Omental fat pad (tissue), 4 donors: ENCODE results near the gene MAML3. TPM values are rescaled to one million over a fixed set of nuclear protein-coding genes. Genes with fewer than 3 reads are reported as not detected.

Source experiments
- ATAC-seq: fragments of 150-250 bp; one replicate; pipeline ENCODE4 v1.9.1; 2016; ENCODE audit warnings: mild to moderate bottlenecking, moderate library complexity; ENCODE audit not compliant: low FRiP score
- DNase-seq: peaks from one replicate; pipeline ENCODE4 v3.0.0-alpha.2; 2019; ENCODE audit warnings: low spot score
- total RNA-seq, 4 donors: library from RNA; depleted of rRNA; stranded (reverse); fragments of >200 nt; gene quantifications; one replicate each; pipeline ENCODE4 v1.1.0, GENCODE V29; 2016
- TF ChIP-seq, protein P1 (sequence below), 3 donors: fragments of 450-650 bp; IDR thresholded peaks; one replicate each; pipeline ENCODE4 v1.5.1; 2016 to 2017; ENCODE audit warnings: antibody characterized with exemption in 3 of 3, mild to moderate bottlenecking in 3 of 3, moderate library complexity in 2 of 3

MAML3 gene
- total RNA-seq, 4 donors from 2014 or later: 4.8 to 12.8 (median 11.7) TPM

GRCh38 chr4:139919004-139919403, 235.0 kb downstream of the MAML3 start:
- DNase-seq (no peak), ATAC-seq (no peak)
- TF ChIP-seq, protein P1, sequence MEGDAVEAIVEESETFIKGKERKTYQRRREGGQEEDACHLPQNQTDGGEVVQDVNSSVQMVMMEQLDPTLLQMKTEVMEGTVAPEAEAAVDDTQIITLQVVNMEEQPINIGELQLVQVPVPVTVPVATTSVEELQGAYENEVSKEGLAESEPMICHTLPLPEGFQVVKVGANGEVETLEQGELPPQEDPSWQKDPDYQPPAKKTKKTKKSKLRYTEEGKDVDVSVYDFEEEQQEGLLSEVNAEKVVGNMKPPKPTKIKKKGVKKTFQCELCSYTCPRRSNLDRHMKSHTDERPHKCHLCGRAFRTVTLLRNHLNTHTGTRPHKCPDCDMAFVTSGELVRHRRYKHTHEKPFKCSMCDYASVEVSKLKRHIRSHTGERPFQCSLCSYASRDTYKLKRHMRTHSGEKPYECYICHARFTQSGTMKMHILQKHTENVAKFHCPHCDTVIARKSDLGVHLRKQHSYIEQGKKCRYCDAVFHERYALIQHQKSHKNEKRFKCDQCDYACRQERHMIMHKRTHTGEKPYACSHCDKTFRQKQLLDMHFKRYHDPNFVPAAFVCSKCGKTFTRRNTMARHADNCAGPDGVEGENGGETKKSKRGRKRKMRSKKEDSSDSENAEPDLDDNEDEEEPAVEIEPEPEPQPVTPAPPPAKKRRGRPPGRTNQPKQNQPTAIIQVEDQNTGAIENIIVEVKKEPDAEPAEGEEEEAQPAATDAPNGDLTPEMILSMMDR (IDR thresholded peaks at IDR 0.05): no peak

DNA sequence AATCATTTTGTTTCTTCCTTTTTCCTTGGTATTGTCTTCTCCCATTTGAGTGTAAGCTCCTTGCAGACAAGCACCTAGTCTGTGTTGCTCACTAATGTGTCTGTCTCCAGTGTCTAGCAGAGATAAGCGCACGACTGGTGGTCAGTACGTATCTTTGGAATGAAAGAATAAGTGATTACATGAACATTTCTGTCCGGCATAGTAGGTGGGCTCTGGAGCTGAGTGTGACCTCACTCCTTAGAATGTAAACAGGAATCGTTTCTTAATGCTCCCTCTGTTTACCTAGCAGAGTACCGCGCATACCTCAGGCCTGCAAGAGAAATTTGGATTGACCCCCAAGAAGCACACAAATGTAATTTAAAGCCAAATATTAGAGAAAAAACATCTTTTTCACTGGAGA, 235.4 kb downstream of the MAML3 start:
- ATAC-seq (no peak), DNase-seq (no peak)
- TF ChIP-seq, protein P1 (IDR thresholded peaks at IDR 0.05): no peak

- TF ChIP-seq, protein P1 (IDR thresholded peaks at IDR 0.05): no peak
- no peak for ATAC-seq
- DNase-seq: no peak
These were observed 236.1 kb downstream of the MAML3 start for GRCh38 chr4:139917896-139918295.

- DNase-seq: no peak
- ATAC-seq: no peak
- TF ChIP-seq, protein P1 (IDR thresholded peaks at IDR 0.05): no peak
These were observed 237.9 kb downstream of the MAML3 start for GRCh38 chr4:139916041-139916440.

DNA sequence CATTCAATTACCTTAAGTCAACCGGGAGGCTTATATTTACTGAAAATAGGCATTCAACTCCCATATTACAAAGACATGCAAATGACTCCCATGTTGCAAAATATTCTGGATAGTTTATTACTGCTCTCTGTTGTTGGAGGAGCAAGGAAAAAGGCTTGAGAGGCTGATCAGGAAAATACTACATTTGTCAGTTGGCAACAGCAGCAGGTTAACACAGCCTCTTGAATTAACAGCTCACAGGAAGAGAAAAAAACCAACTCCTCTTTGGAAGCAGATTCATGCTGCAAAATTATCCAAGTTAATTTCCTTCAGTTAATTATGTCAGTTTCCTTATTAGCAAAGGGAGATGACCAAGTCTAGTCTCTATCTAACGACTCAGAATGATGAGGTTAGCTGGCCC, 238.9 kb downstream of the MAML3 start:
- ATAC-seq: no peak
- DNase-seq: no peak
- TF ChIP-seq, protein P1 (IDR thresholded peaks at IDR 0.05): no peak

- ATAC-seq (no peak), DNase-seq (no peak)
- TF ChIP-seq, protein P1 (IDR thresholded peaks at IDR 0.05): no peak
These were observed 239.9 kb downstream of the MAML3 start for GRCh38 chr4:139913995-139914598.

GRCh38 chr4:139913398-139913990, 240.5 kb downstream of the MAML3 start:
- DNase-seq (no peak), ATAC-seq (no peak)
- TF ChIP-seq, protein P1 (IDR thresholded peaks at IDR 0.05): no peak
